GM04504 (cell line): Measurements from ENCODE around the gene LRMDA.

Experiments
- DNase-seq: peaks from one replicate; pipeline ENCODE4 v3.0.0-alpha.2; 2012; ENCODE audit warnings: low read depth

LRMDA gene

GRCh38 chr10:75999515-76000209 lies 568.2 kb downstream of the LRMDA start:
- no peak for DNase-seq

- DNase-seq: no peak
Observed at GRCh38 chr10:76000550-76000949, 569.1 kb downstream of the LRMDA start.

GRCh38 chr10:76001019-76001418 lies 569.6 kb downstream of the LRMDA start:
- DNase-seq: no peak

GRCh38 chr10:76001461-76001860 lies 570.0 kb downstream of the LRMDA start:
- no peak for DNase-seq

GRCh38 chr10:76002262-76002854 lies 570.9 kb downstream of the LRMDA start:
- no peak for DNase-seq

- DNase-seq: no peak
Observed at GRCh38 chr10:76007667-76008181, 576.3 kb downstream of the LRMDA start.

- no peak for DNase-seq
Observed at GRCh38 chr10:76009531-76009930, 578.1 kb downstream of the LRMDA start.

GRCh38 chr10:76010703-76011102 lies 579.3 kb downstream of the LRMDA start:
- no peak for DNase-seq

GRCh38 chr10:76012716-76013327 lies 581.4 kb downstream of the LRMDA start:
- DNase-seq: no peak

- no peak for DNase-seq
Observed at GRCh38 chr10:76015245-76015644, 583.8 kb downstream of the LRMDA start.

GRCh38 chr10:76017026-76017732 lies 585.8 kb downstream of the LRMDA start:
- no peak for DNase-seq

GRCh38 chr10:76017733-76018433 lies 586.5 kb downstream of the LRMDA start:
- DNase-seq: no peak

GRCh38 chr10:76020630-76021029 lies 589.2 kb downstream of the LRMDA start:
- DNase-seq: no peak

GRCh38 chr10:76021398-76021797 lies 590.0 kb downstream of the LRMDA start:
- DNase-seq: no peak

GRCh38 chr10:76022366-76022765 lies 590.9 kb downstream of the LRMDA start:
- no peak for DNase-seq

GRCh38 chr10:76023007-76023406 lies 591.6 kb downstream of the LRMDA start:
- DNase-seq: no peak

GRCh38 chr10:76024460-76025123 lies 593.2 kb downstream of the LRMDA start:
- DNase-seq: no peak

- no peak for DNase-seq
Observed at GRCh38 chr10:76025124-76025477, 593.7 kb downstream of the LRMDA start.

GRCh38 chr10:76026176-76026771 lies 594.9 kb downstream of the LRMDA start:
- DNase-seq: no peak

- DNase-seq: no peak
Observed at GRCh38 chr10:76026905-76027304, 595.5 kb downstream of the LRMDA start.

- no peak for DNase-seq
Observed at GRCh38 chr10:76029782-76030181, 598.4 kb downstream of the LRMDA start.
